GM19023 (cell line): Measurements from ENCODE around the gene SMDT1.
"Not testable (repeated sequence)": the region's sequence is repeated elsewhere in the genome, so short reads cannot be mapped to it uniquely, and the experiment has no call there.

Experiments used
- ATAC-seq: cut with Tn5 transposase; IDR thresholded peaks from one replicate; pipeline ENCODE4 v1.9.1; 2021; ENCODE audit warnings: mild to moderate bottlenecking, moderate library complexity; ENCODE audit not compliant: unreplicated experiment

Gene SMDT1

DNA sequence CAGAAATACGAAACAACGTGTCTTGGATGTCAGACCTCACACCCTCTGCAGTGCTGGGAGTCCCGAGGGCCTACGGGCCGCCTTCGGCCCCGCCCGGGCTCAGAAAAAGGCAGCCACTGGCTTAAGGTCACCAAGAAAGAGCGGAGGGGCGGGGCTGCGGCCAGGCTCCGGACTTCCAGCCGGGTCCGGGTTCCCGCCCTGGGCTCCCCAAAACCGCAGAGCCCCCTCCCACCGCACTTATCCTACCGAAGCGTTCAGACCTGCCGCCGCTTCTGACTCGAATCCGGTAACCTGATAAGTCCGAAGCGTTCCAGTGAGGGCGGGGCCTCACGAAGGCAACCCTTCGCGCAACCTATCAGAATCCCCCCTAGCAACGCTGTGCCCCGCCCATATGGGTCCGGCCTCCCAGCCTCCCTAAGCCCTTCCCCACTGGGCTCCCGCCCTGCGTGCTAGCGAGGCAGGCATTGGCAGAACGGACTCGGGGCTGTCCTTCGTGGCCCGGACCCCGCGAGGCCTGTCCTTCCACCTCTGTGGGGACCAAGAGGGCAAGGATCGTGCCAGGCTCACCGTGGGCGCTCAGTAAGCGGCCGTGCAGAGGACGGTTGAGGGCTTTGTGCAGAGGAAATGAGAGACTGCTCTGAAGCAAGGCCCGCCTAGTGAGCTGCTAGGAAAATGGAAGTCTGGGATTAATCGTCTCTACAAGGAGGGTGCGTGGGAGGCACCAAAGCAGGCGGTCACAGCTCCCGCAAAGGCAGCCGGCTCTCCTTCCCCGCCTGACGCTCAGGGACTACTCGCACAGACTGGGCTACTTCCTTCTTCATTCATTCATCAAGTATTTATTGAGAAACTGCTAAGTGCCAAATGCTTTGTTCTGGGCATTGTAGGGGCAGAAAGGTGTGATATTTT is 8.7 kb upstream of the SMDT1 start, which contains the start of gene NAGA:
TSS of gene NAGA (minus strand) at position 296 of the 906 bp plus-strand sequence. CDS start 515 bp downstream, outside the sequence.
- peak; percentile 91 for ATAC-seq

DNA sequence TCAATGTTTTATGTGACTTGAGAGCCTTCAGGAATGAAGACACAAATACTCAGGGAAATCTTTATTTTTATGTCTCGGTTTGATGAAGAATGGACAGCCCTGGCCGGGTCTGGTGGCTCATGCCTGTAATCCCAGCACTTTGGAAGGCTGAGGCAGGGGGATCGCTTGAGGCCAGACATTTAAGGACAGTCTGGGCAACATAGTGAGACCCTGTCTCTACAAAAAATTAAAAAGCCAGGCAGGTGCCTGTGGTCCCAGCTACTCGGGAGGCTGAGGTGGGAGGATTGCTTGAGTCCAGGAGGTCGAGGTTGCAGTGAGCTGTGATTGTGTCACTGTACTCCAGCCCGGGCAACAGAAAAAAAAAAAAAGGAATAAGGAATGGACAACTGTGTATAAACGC is 8.0 kb upstream of the SMDT1 start:
- not testable (repeated sequence) for ATAC-seq

DNA sequence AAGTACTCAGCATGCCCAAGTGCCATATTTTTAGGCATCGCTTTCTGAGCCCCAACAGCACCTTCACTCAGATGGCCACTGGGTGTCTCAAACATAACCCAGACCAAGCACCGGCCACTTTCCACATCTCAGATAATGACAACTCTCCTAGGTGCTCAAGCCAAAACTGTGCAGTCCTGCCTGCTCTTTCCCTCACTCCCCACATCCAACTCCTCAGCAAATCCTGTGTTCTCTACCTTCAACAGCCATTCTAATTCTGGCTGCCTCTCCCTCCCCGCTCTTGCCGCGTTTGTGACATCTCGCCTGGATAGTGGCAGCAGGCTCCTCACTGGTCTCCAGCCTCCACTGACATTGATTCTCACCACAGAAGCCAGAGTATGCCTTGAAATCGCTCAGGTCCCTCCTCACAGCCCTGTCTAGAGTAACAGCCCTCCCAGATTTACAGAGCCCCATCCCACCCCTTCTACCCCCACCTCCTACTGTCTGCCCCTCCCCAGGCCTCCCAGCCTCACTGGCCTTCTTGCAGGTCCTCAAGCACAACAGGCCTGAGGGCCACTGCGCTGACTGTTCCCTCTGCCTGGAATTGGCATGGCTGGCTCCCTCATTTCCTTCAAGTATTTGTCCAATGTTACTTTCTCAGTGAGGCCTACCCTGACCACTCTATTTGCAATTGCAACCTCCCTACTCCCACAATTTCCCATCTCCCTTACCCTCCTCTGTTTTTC is 6.7 kb upstream of the SMDT1 start:
- no peak for ATAC-seq

DNA sequence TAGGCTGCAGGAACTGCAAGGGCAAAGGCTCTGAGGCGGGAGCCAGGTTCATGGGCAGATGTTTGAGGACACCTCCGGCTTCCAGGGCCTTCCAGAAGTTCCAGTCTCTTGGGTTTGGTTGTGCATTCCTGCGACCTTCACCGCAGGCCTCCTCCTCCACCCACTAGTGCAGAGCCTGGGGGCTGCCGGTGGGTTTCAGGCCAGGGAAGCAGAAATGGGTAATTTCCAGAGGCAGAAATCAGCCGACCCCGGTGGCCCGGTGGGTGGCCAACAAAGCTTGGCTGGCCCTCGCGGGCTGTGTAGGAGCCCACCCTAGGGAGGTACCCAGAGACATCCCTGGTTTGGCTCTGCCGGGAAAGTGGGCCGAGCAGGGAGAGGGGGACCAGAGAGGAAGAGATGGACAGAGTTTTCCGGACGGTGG is 5.9 kb upstream of the SMDT1 start:
- ATAC-seq: no peak

DNA sequence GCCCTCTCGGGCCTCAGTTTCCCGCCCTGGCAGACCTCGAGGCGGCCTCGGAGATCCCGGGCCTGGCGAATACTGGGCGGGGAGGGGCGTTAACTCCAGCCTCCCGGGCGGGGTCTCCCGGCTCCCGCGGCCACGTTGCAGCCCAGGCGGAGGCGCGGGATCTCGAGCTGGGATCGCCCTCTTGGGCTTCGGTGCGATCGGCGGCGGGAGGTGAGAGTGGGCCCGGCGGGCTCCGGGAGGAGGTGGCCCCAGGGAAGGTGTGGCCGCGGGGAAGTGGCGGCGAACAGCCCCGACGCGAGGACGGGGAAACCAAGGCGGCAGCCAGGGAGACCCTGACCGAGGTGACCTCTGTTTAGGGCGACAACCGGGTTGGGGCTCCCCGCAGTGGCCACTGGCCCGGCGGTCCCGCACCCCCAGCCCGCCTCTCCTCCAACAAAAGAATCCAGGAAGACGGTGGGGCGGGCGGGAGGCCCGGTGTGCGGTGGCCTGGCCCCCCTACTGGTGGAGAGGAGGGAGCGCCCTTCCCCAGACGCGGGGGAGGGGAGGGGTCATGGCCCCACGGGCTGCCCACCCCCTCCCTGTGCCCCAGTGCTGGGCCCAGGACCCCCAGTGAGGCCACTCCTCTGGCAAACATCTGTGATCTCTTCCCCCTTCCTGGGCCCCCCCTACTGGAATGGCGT is 5.2 kb upstream of the SMDT1 start, which contains the start of gene PHETA2:
TSS of gene PHETA2 (plus strand) at position 117 of the 680 bp plus-strand sequence. CDS start 3,046 bp downstream, outside the sequence.
- no peak for ATAC-seq

DNA sequence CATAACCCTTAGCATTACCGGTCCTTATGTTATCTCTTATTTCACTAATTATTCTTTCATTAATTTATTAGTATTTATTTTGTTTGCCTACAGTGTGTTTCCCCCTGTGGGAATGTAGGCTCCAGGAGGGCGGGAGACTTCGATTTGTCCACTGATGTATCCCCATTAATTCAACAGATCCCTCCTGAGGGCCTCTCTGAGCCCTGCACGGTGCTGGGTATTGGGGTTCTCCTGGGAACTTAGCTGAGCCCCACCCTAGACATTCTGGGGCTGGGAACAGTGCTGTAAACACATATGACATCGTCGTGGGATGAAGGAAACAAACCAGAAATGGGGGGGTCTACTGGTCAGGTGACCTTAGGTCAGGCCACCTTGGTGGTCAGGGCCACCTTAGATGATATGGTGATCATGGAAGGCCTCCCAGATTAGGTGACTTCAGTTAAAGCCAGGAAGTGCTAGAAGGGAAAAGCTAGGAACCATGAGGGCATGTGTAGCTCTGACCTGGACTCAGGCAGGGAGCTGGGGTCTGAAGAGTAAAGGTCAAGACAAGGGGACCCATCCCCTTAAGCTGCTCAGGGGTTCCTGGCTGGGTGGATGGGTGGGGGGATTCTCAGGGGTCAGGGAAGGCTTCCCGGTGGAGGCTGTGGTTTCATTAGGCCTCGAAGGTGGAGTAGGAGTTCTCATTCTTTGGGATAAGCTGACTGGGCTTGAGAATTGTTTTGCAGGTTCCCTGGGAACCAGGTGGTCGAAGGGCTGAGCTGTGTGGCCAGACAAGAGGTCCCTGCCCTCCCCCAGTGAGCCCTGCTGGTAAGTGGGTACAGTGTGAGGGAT is 4.4 kb upstream of the SMDT1 start:
- ATAC-seq: no peak

DNA sequence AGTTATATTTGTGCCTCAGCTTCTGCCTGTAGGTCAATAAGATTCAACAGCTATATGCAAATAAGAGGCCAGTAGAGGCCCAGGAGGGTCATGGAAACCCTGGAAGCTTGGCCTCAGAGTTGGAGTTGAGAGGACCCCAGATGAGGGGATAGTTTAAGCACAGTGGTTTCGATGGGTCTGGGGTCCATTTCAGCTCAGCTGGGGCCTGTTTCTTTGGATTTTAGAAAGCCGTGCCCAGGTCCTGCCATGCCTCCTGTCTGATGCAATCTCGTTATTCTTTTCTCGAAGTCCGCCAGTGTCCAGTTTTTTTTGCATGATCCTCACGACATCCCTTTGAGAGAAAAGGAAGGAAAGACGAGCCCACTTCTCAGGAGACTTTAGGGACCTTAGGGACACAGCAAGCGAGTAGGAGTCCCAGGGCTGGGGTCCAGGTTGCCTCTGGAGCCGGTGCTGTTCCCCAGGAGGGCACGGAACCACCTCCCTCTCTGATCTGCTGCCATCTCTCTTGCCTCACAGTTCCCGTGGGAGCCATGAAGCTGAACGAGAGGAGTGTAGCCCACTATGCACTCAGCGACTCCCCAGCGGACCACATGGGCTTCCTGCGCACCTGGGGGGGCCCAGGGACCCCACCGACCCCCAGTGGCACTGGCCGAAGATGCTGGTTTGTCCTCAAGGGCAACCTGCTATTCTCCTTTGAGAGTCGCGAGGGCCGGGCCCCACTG is 2.6 kb upstream of the SMDT1 start:
- ATAC-seq: no peak

DNA sequence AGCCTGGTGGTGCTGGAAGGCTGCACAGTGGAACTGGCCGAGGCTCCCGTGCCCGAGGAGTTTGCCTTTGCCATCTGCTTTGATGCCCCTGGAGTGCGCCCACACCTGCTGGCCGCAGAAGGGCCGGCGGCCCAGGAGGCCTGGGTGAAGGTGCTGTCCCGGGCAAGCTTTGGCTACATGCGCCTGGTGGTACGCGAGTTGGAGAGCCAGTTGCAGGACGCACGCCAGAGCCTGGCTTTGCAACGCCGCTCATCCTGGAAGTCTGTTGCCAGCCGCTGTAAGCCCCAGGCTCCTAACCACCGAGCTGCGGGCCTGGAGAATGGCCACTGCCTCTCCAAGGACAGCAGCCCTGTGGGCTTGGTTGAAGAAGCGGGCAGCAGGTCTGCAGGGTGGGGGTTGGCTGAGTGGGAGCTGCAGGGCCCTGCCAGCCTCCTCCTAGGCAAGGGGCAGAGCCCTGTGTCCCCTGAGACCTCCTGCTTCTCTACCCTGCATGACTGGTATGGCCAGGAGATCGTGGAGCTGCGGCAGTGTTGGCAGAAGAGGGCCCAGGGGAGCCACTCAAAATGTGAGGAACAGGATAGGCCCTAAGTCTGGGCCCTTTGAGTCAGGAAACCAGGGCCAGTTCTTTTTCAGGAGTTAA is 1.9 kb upstream of the SMDT1 start:
- ATAC-seq: no peak

DNA sequence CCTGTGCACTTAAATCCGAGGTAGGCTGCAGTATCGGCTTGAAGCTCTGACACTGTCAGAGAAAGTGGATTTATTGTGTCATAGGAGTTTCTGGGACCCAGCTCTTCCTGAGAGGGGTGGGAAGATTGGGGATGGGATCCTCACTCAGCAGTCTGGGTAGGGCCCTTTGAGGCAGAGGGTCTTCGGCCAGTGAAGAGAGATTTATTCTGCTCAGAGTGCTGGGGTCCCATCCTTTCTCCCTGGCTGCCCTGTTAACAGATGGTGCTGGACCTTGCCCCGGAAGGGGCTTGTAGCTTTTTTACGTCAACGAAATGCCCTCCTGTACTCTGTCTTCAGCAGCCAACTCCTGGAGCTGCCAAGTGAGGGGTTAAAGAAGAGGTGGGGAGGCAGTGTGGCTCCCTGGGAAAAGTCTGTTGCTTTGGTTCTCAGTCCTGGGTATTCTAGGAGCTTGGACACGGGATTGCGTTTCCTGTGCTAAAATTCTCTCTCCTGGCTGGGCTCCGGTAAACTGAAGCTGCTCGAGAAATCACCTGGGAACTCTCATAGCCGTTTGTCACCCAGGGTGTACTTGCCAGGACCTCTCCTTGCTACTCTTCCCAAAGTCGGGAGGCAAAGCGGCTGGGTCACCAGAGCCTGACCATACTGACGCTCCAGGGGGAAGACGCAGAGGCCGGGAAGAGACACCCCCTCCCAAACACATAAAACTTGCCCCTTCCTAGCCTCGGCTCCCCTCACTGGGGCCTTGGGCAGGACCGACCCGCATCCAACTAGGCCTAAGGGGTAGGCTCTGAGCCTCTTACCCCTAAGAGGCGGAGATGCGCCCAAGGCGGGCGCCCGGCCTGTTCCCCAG is 806 bp upstream of the SMDT1 start:
- ATAC-seq: no peak

DNA sequence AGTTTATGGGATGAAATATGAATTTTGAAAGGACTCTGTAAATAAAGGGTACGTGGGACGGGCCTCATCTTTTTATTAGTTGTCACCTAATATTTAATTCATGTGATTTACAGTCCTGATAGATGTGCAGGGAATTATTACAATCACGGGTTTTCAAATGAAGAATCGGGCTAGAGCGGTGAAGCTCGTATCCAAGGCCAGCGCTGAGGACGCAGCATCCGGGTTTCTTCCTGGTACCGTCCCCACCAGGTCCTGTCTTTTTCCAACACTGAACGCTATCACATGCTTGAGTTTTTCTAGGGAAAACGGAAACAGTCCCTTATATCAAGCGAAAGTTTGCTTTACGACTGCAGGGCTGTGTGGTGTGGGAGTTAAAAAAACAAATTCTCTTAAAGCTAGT is 787 bp downstream of the SMDT1 start:
- no peak for ATAC-seq

DNA sequence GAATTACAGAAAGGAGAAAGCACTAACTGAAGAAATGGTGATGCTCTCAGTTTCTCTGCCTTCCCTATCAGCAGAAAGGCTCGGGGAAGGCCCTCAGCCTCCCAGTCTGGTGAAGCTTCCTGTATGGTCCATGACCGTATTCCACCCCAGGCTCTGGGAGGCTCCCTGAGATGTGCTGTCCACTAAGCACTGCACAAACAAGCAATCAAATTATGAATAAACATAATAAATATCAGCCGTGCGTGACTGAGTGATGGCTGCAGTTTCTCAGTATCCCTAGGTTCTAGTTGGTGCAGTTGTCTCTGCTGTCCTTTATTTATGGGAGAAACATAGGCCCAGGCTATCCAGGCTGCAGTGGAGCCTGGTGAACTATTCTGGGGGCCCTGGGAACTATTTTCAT is 3.6 kb downstream of the SMDT1 start:
- ATAC-seq: no peak

DNA sequence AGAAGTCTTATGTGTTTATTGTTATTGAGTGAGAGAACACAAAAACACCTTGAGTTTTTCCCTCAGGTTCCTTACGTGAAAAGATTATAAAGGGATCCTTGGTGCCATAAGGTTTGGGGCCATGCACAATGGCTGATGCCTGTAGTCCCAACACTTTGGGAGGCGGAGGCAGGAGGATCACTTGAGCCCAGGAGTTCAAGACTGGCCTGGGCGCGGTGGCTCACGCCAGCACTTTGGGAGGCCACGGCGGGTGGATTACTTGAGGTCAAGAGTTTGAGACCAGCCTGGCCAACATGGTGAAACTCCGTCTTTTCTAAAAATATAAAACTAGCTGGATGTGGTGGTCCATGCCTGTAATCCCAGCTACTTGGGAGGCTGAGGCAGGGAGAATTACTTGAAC is 5.4 kb downstream of the SMDT1 start:
- no peak for ATAC-seq

DNA sequence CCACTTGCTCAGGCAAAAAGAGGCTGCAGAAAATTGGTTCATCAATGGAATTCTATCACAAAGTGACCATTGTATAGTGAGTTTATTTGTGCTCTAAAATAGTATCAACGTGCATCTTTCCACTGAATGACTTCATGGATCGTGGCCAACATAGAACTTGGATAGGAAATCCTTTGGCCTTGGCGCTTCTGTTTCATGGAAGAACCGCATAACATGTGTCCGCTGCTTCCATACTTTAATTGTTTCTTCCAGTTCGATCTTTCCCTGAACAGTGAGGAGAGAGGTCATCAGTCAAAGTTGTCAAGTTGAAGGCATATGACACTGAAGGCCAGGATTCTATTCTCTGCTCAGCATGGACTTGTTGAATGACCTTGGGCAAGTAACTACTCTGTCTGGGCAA is 6.6 kb downstream of the SMDT1 start:
- no peak for ATAC-seq

DNA sequence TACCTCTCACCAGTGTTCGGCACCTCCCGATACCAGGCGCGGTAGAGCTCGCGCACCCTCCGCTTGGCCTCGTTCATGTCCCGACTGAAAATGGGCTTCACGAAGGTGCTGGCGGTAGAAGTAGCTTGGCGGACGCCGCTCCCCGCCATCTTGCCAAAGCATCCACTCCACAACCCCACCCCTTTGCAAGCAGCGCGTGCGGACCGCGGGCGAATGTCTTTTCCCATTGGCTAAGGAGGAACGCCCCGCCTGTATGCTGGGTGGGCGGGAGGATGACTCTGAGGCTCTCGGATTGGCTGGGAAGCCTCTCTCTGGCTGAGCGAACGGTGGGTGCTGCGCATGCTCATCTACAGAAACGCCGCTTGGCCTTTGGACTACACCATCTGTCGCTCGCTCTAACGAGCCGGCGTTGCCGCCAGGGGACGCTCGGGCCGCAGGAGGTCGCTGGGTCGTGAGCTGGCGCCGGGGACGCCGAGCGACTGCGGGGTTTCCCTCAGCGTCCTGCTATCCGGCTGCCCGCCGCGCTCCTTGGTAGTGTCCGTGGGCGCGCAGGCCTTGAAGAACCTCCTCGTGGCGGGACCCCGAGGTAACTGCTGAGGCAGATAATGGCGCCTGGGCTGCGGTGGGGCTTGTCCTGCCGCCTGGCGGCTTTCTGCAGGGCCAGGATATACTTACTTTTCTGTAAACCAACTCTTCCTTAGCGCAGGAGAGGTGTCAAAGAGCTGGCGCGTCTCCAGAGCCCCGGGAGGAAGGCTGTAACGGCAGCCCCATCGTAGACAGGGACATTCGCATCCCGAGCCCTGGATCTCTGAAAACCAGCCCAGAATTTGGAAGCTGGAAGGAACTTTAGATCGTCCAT is 11.3 kb downstream of the SMDT1 start, which contains the start of gene NDUFA6:
TSS of gene NDUFA6 (minus strand) at position 177 of the 859 bp plus-strand sequence. CDS start at position 149, 28 bp downstream.
- peak; percentile 94 for ATAC-seq

DNA sequence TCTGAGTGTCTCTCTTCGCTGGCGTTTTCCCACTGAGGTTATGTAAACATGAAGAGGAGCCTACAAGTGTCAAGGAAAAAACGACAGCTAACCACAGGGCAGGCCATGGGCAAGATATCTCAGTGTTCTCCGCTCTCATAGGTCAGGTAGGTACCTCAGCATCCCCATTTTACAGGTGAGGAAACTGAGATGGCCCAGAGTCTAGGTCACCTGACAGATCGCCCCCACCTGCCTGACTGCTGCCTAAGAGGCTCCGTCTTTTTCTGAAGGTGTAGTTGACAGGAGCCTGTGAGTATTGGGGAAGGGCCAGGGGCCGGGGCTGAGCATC is 11.9 kb downstream of the SMDT1 start:
- no peak for ATAC-seq

DNA sequence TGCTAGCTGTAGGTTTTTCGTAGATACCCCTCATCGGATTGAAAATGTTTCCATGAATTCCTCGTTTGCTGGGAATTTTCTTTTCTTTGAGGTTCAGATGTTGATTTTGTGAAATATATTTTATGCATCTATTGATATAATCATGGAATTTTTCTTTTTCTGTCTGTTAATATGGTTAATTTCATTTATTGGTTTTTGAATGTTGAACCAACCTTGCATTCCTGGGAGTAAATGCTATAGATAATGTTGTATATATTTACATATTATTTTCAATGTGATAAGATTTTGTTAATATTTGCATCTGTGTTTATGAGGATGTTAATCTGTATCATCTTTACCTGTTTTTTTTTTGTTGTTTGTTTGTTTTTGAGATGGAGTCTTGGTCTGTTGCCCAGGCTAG is 21.7 kb downstream of the SMDT1 start:
- no peak for ATAC-seq

DNA sequence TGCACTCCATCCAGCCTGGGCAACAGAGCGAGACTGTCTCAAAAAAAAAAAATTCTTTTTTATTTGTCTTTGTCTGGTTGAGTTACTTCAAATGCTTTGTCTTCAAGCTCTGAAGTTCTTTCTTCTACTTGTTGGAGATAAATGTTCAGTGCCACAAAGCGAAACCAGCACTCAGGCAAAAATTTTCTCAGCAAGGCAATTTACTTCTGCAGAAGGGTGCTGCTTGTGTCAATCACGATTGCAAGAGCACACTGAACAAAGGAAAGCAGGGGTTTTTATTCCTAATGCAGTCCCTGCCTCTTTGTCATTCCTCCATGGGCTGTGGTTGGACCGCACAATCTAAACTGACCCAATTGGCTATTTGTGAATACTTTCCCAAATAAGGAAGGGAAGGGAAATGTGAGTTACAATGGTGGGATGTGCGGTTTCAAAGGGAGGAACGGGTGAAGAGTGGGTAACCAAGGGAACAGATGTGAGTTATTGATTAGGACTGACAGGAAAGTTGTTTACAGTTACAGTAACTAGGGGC is 24.9 kb downstream of the SMDT1 start:
- not testable (repeated sequence) for ATAC-seq
